NK-92 treated with Interleukin-12 subunit alpha and Interleukin-12 subunit beta, amount 100 ng/mL, for 24 hours (cell line): Measurements from ENCODE around the gene MUC5B.
"Not testable (repeated sequence)": the region's sequence is repeated elsewhere in the genome, so short reads cannot be mapped to it uniquely, and the experiment has no call there.

Experiments
- DNase-seq: peaks from one replicate; lab custom pipeline; 2025; lab: John Stamatoyannopoulos, UW

MUC5B gene

GRCh38 chr11:1232883-1233321 lies 10.0 kb downstream of the MUC5B start:
- DNase-seq: no peak

- no peak for DNase-seq
Observed at GRCh38 chr11:1233351-1234053, 10.6 kb downstream of the MUC5B start.

- no peak for DNase-seq
Observed at GRCh38 chr11:1234054-1234720, 11.3 kb downstream of the MUC5B start.

GRCh38 chr11:1234771-1235305 lies 12.0 kb downstream of the MUC5B start:
- no peak for DNase-seq

GRCh38 chr11:1235306-1235900 lies 12.5 kb downstream of the MUC5B start:
- no peak for DNase-seq

GRCh38 chr11:1235901-1236315 lies 13.0 kb downstream of the MUC5B start:
- DNase-seq: no peak

- DNase-seq: no peak
Observed at GRCh38 chr11:1236316-1237127, 13.7 kb downstream of the MUC5B start.

GRCh38 chr11:1237128-1237580 lies 14.3 kb downstream of the MUC5B start:
- DNase-seq: no peak

- no peak for DNase-seq
Observed at GRCh38 chr11:1237851-1238250, 15.0 kb downstream of the MUC5B start.

- no peak for DNase-seq
Observed at GRCh38 chr11:1238767-1239595, 16.1 kb downstream of the MUC5B start.

- DNase-seq: no peak
Observed at GRCh38 chr11:1239596-1240205, 16.8 kb downstream of the MUC5B start.

- no peak for DNase-seq
Observed at GRCh38 chr11:1240771-1241170, 17.9 kb downstream of the MUC5B start.

- DNase-seq: no peak
Observed at GRCh38 chr11:1241706-1242105, 18.8 kb downstream of the MUC5B start.

GRCh38 chr11:1242289-1242688 lies 19.4 kb downstream of the MUC5B start:
- no peak for DNase-seq

GRCh38 chr11:1242751-1243150 lies 19.9 kb downstream of the MUC5B start:
- not testable (repeated sequence) for DNase-seq

- DNase-seq: not testable (repeated sequence)
Observed at GRCh38 chr11:1243521-1243920, 20.7 kb downstream of the MUC5B start.

- not testable (repeated sequence) for DNase-seq
Observed at GRCh38 chr11:1244557-1244956, 21.7 kb downstream of the MUC5B start.

- DNase-seq: not testable (repeated sequence)
Observed at GRCh38 chr11:1245717-1246116, 22.9 kb downstream of the MUC5B start.

GRCh38 chr11:1246301-1246700 lies 23.4 kb downstream of the MUC5B start:
- DNase-seq: not testable (repeated sequence)

GRCh38 chr11:1247026-1247425 lies 24.2 kb downstream of the MUC5B start:
- DNase-seq: not testable (repeated sequence)

- not testable (repeated sequence) for DNase-seq
Observed at GRCh38 chr11:1248951-1249350, 26.1 kb downstream of the MUC5B start.
